Fibroblast of mammary gland (primary cell): ENCODE results near the gene PSMA5.
A peak's percentile ranks its signal among the peaks of the same experiment; 100 is the strongest.

Source experiments
- DNase-seq: peaks from one replicate; pipeline ENCODE4 v3.0.0-alpha.2; 2010; ENCODE audit warnings: low read depth
- H3K4me3 ChIP-seq: 2 replicates; pipeline ENCODE4 v1.5.1; 2011; ENCODE audit warnings: low read depth, mild to moderate bottlenecking, low read length, moderate library complexity; ENCODE audit not compliant: control insufficient read depth
- CTCF ChIP-seq: conservative IDR thresholded peaks from 2 replicates; pipeline ENCODE4 v1.5.1; 2011; ENCODE audit warnings: low read depth, low read length, inconsistent platforms; ENCODE audit not compliant: control insufficient read depth, insufficient read depth

Gene PSMA5

GRCh38 chr1:109370712-109371340, 55.4 kb downstream of the PSMA5 start:
- no peak for TF ChIP-seq CTCF
- DNase-seq: peak; percentile 89
- peak overlapping the region; percentile 5 for H3K4me3 ChIP-seq

GRCh38 chr1:109369167-109369746, 57.0 kb downstream of the PSMA5 start:
- no peak overlapping the region for H3K4me3 ChIP-seq
- no peak for TF ChIP-seq CTCF
- DNase-seq: peak; percentile 40

- TF ChIP-seq CTCF: peak; percentile 7
- no peak overlapping the region for H3K4me3 ChIP-seq
- no peak for DNase-seq
Observed at GRCh38 chr1:109368464-109368863, 57.8 kb downstream of the PSMA5 start.

GRCh38 chr1:109367626-109368025, 58.6 kb downstream of the PSMA5 start:
- no peak overlapping the region for H3K4me3 ChIP-seq
- TF ChIP-seq CTCF: no peak
- DNase-seq: no peak

GRCh38 chr1:109365642-109366204, 60.5 kb downstream of the PSMA5 start:
- no peak for TF ChIP-seq CTCF
- DNase-seq: no peak
- H3K4me3 ChIP-seq: no peak overlapping the region

- TF ChIP-seq CTCF: no peak
- peak; percentile 74 for DNase-seq
- H3K4me3 ChIP-seq: no peak overlapping the region
Observed at GRCh38 chr1:109361649-109362048, 64.6 kb downstream of the PSMA5 start.
